ENCODE data around the gene COMMD6. TPM values are rescaled to one million over a fixed set of nuclear protein-coding genes. Genes with fewer than 3 reads are reported as not detected.

COMMD6 gene
- total RNA-seq, 2 experiments from 2014 or later: 103 to 121 TPM

- Mint-ChIP-seq H3K27me3 (peaks cover 44% of the 10 kb centered on the region), H3K9me3 (ENCODE audit: low read depth) (no peaks in the 10 kb centered on the region), H3K36me3 (ENCODE audit: low read depth) (no peaks in the 10 kb centered on the region), H3K4me3 (peak within 1 kb of the TSS; percentile 85), H3K27ac (peak within 1 kb of the TSS; percentile 33), H3K4me1 (peaks cover 20% of the 10 kb centered on the region)
- ChIA-PET POLR2A (no interaction called here), CTCF (interaction anchor here (0.6 to 2.1 kb wide), 20 partner anchors 11 to 282 kb away, joined by 3 to 9 read pairs (median 4); partner anchors contain the start of gene COMMD6)
- ATAC-seq (peak; percentile 74), DNase-seq (peak; percentile 80)
- intact Hi-C loops (cut with DNase I, micrococcal nuclease): loop anchor here (1.0 to 10.0 kb wide), 10 partner anchors 55 to 1403 kb away; partner anchors contain the start of genes UCHL3 (in 2 of the 2), COMMD6 (in 1 of the 2) and KCTD12 (in 1 of the 2)
Measured at GRCh38 chr13:75482070-75482819, 55.4 kb downstream of the COMMD6 start, which contains the start of gene TBC1D4. Gene TBC1D4 (minus strand): TSS chr13:75482169. CDS start chr13:75481767, 402 bp downstream.

GRCh38 chr13:75481176-75482069, 56.2 kb downstream of the COMMD6 start:
- intact Hi-C loops (cut with DNase I, micrococcal nuclease): loop anchor here (1.0 to 10.0 kb wide), 12 partner anchors 56 to 1403 kb away; partner anchors contain the start of genes UCHL3 (in 2 of the 2), COMMD6 (in 1 of the 2), KCTD12 (in 1 of the 2) and LMO7 (in 1 of the 2)
- peak overlapping the region; percentile 85 for H3K4me3 Mint-ChIP-seq
- H3K27ac Mint-ChIP-seq: peak overlapping the region; percentile 33
- H3K4me1 Mint-ChIP-seq: peaks cover 20% of the 10 kb centered on the region
- H3K27me3 Mint-ChIP-seq: peaks cover 46% of the 10 kb centered on the region
- ATAC-seq: peak; percentile 31
- ChIA-PET CTCF (interaction anchor here (0.6 to 2.1 kb wide), 16 partner anchors 12 to 282 kb away, joined by 3 to 9 read pairs (median 4); partner anchors contain the start of gene COMMD6), POLR2A (no interaction called here)
- peak; percentile 40 for DNase-seq
- H3K36me3 Mint-ChIP-seq (ENCODE audit: low read depth): no peaks in the 10 kb centered on the region
- no peaks in the 10 kb centered on the region for H3K9me3 Mint-ChIP-seq (ENCODE audit: low read depth)

GRCh38 chr13:75480671-75481175, 56.9 kb downstream of the COMMD6 start:
- Mint-ChIP-seq H3K27ac (peak overlapping the region; percentile 73), H3K4me3 (peak overlapping the region; percentile 85), H3K36me3 (ENCODE audit: low read depth) (no peaks in the 10 kb centered on the region), H3K9me3 (ENCODE audit: low read depth) (no peaks in the 10 kb centered on the region), H3K27me3 (peaks cover 41% of the 10 kb centered on the region), H3K4me1 (peaks cover 14% of the 10 kb centered on the region)
- intact Hi-C loops (cut with DNase I, micrococcal nuclease): loop anchor here (2.0 to 10.0 kb wide), 8 partner anchors 93 to 1404 kb away; partner anchors contain the start of genes KCTD12 (in 1 of the 2) and LMO7 (in 1 of the 2)
- POLR2A ChIA-PET: no interaction called here
- peak; percentile 63 for DNase-seq
- CTCF ChIA-PET: interaction anchor here (1.3 kb wide), 1 partner anchor 108 kb away, joined by 4 read pairs; no protein-coding TSS in a partner anchor
- peak; percentile 24 for ATAC-seq

- Mint-ChIP-seq H3K27ac (no peak overlapping the region), H3K4me3 (no peak overlapping the region), H3K36me3 (ENCODE audit: low read depth) (no peaks in the 10 kb centered on the region), H3K4me1 (peaks cover 7% of the 10 kb centered on the region), H3K27me3 (peaks cover 33% of the 10 kb centered on the region), H3K9me3 (ENCODE audit: low read depth) (no peaks in the 10 kb centered on the region)
- intact Hi-C loops (cut with DNase I, micrococcal nuclease): no loop called here
- ChIA-PET CTCF (interaction anchor here (0.8 to 1.3 kb wide), 3 partner anchors 10 to 106 kb away, joined by 3 to 4 read pairs (median 3); no protein-coding TSS in a partner anchor), POLR2A (no interaction called here)
- ATAC-seq: no peak
- DNase-seq: no peak
Measured at GRCh38 chr13:75479102-75479740, 58.4 kb downstream of the COMMD6 start.

- no peak for ATAC-seq
- Mint-ChIP-seq H3K36me3 (ENCODE audit: low read depth) (no peaks in the 10 kb centered on the region), H3K27me3 (peaks cover 29% of the 10 kb centered on the region), H3K4me3 (no peak overlapping the region), H3K4me1 (peaks cover 7% of the 10 kb centered on the region), H3K27ac (no peak overlapping the region), H3K9me3 (ENCODE audit: low read depth) (no peaks in the 10 kb centered on the region)
- DNase-seq: no peak
- POLR2A ChIA-PET: no interaction called here
- intact Hi-C loops (cut with DNase I, micrococcal nuclease): no loop called here
- CTCF ChIA-PET: interaction anchor here (0.9 to 1.2 kb wide), 2 partner anchors 8 to 10 kb away, joined by 3 read pairs; no protein-coding TSS in a partner anchor
Measured at GRCh38 chr13:75478659-75479058, 59.0 kb downstream of the COMMD6 start.

Other genes starting within 250 kb of the COMMD6 start
- 10 to 100 TPM; 29.4 to 31.7 TPM for gene TBC1D4, start 55.7 kb downstream of the COMMD6 start, total RNA-seq
- 10 to 100 TPM; 42.2 to 45.3 TPM for gene UCHL3, start 11.9 kb upstream of the COMMD6 start, total RNA-seq
- 10 to 100 TPM; 11.7 to 15.5 TPM for gene LMO7, start 98.5 kb upstream of the COMMD6 start, total RNA-seq